ENCODE data around the gene SFXN5. TPM values are rescaled to one million over a fixed set of nuclear protein-coding genes. Genes with fewer than 3 reads are reported as not detected.

SFXN5 gene
- total RNA-seq, 1 experiment from 2014 or later: 25.9 TPM

GRCh38 chr2:72968286-72968685 is 103.2 kb downstream of the SFXN5 start:
- CTCF ChIA-PET: interaction anchor here (0.7 to 3.6 kb wide), 6 partner anchors 17 to 209 kb away, joined by 3 to 32 read pairs (median 6); partner anchors contain the start of gene SPR
- peaks cover 7% of the 10 kb centered on the region; the same call in 1 of the 2 replicates for H3K27me3 Mint-ChIP-seq (ENCODE audit: low read depth)
- no peaks in the 10 kb centered on the region for H3K36me3 Mint-ChIP-seq
- DNase-seq (ENCODE audit: low spot score) (no peak), ATAC-seq (no peak)
- no peak overlapping the region for H3K27ac Mint-ChIP-seq
- H3K4me1 Mint-ChIP-seq: peaks cover 33% of the 10 kb centered on the region
- TF ChIP-seq NFE2L1 (CRISPR knock-in tag; IDR thresholded peaks at IDR 0.05): no peak
- TF ChIP-seq, protein P1, sequence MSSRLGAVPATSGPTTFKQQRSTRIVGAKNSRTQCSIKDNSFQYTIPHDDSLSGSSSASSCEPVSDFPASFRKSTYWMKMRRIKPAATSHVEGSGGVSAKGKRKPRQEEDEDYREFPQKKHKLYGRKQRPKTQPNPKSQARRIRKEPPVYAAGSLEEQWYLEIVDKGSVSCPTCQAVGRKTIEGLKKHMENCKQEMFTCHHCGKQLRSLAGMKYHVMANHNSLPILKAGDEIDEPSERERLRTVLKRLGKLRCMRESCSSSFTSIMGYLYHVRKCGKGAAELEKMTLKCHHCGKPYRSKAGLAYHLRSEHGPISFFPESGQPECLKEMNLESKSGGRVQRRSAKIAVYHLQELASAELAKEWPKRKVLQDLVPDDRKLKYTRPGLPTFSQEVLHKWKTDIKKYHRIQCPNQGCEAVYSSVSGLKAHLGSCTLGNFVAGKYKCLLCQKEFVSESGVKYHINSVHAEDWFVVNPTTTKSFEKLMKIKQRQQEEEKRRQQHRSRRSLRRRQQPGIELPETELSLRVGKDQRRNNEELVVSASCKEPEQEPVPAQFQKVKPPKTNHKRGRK (CRISPR knock-in tag; IDR thresholded peaks at IDR 0.05; ENCODE audit: borderline replicate concordance): no peak
- TF ChIP-seq, protein P2, sequence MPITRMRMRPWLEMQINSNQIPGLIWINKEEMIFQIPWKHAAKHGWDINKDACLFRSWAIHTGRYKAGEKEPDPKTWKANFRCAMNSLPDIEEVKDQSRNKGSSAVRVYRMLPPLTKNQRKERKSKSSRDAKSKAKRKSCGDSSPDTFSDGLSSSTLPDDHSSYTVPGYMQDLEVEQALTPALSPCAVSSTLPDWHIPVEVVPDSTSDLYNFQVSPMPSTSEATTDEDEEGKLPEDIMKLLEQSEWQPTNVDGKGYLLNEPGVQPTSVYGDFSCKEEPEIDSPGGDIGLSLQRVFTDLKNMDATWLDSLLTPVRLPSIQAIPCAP (CRISPR knock-in tag; IDR thresholded peaks at IDR 0.05): no peak
- TF ChIP-seq, protein P3, sequence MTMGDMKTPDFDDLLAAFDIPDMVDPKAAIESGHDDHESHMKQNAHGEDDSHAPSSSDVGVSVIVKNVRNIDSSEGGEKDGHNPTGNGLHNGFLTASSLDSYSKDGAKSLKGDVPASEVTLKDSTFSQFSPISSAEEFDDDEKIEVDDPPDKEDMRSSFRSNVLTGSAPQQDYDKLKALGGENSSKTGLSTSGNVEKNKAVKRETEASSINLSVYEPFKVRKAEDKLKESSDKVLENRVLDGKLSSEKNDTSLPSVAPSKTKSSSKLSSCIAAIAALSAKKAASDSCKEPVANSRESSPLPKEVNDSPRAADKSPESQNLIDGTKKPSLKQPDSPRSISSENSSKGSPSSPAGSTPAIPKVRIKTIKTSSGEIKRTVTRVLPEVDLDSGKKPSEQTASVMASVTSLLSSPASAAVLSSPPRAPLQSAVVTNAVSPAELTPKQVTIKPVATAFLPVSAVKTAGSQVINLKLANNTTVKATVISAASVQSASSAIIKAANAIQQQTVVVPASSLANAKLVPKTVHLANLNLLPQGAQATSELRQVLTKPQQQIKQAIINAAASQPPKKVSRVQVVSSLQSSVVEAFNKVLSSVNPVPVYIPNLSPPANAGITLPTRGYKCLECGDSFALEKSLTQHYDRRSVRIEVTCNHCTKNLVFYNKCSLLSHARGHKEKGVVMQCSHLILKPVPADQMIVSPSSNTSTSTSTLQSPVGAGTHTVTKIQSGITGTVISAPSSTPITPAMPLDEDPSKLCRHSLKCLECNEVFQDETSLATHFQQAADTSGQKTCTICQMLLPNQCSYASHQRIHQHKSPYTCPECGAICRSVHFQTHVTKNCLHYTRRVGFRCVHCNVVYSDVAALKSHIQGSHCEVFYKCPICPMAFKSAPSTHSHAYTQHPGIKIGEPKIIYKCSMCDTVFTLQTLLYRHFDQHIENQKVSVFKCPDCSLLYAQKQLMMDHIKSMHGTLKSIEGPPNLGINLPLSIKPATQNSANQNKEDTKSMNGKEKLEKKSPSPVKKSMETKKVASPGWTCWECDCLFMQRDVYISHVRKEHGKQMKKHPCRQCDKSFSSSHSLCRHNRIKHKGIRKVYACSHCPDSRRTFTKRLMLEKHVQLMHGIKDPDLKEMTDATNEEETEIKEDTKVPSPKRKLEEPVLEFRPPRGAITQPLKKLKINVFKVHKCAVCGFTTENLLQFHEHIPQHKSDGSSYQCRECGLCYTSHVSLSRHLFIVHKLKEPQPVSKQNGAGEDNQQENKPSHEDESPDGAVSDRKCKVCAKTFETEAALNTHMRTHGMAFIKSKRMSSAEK (CRISPR knock-in tag; IDR thresholded peaks at IDR 0.05; ENCODE audit: borderline replicate concordance): no peak
- no peak for TF ChIP-seq TCF7 (CRISPR knock-in tag; IDR thresholded peaks at IDR 0.05; ENCODE audit: low read depth)
- no peak for TF ChIP-seq AR (CRISPR knock-in tag; IDR thresholded peaks at IDR 0.05)
- no peak for TF ChIP-seq CBFB (CRISPR knock-in tag; IDR thresholded peaks at IDR 0.05; ENCODE audit: low read depth)
- TF ChIP-seq SMAD4 (CRISPR knock-in tag; IDR thresholded peaks at IDR 0.05): no peak
- TF ChIP-seq, protein P4, sequence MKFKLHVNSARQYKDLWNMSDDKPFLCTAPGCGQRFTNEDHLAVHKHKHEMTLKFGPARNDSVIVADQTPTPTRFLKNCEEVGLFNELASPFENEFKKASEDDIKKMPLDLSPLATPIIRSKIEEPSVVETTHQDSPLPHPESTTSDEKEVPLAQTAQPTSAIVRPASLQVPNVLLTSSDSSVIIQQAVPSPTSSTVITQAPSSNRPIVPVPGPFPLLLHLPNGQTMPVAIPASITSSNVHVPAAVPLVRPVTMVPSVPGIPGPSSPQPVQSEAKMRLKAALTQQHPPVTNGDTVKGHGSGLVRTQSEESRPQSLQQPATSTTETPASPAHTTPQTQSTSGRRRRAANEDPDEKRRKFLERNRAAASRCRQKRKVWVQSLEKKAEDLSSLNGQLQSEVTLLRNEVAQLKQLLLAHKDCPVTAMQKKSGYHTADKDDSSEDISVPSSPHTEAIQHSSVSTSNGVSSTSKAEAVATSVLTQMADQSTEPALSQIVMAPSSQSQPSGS (CRISPR knock-in tag; IDR thresholded peaks at IDR 0.05; ENCODE audit: borderline replicate concordance, low read depth): no peak
- TF ChIP-seq TEAD4 (CRISPR knock-in tag; IDR thresholded peaks at IDR 0.05): no peak
- TF ChIP-seq JAZF1 (CRISPR knock-in tag; IDR thresholded peaks at IDR 0.05): no peak
- TF ChIP-seq, protein P5, sequence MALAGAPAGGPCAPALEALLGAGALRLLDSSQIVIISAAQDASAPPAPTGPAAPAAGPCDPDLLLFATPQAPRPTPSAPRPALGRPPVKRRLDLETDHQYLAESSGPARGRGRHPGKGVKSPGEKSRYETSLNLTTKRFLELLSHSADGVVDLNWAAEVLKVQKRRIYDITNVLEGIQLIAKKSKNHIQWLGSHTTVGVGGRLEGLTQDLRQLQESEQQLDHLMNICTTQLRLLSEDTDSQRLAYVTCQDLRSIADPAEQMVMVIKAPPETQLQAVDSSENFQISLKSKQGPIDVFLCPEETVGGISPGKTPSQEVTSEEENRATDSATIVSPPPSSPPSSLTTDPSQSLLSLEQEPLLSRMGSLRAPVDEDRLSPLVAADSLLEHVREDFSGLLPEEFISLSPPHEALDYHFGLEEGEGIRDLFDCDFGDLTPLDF (CRISPR knock-in tag; IDR thresholded peaks at IDR 0.05): no peak
- no peak for TF ChIP-seq SP1 (CRISPR knock-in tag; conservative IDR thresholded peaks at IDR 0.05)
- no peak for TF ChIP-seq ZNF671 (CRISPR knock-in tag; IDR thresholded peaks at IDR 0.05)
- TF ChIP-seq ZNF138 (CRISPR knock-in tag; conservative IDR thresholded peaks at IDR 0.05): no peak
- POLR2A ChIA-PET: no interaction called here
- no peak overlapping the region for H3K4me3 Mint-ChIP-seq
- no peaks in the 10 kb centered on the region for H3K9me3 Mint-ChIP-seq
